Karpas-422 (cell line): ENCODE data around the gene DPH3. TPM values are rescaled to one million over a fixed set of nuclear protein-coding genes. Genes with fewer than 3 reads are reported as not detected.
A peak's percentile ranks its signal among the peaks of the same experiment; 100 is the strongest.

Experiments used
- DNase-seq: peaks from one replicate; pipeline ENCODE4 v3.0.0-alpha.2; 2015
- H2AFZ ChIP-seq: fragments of 200-600 bp; sonication (generic); 2 replicates; pipeline ENCODE4 v1.6.1; 2014; ENCODE audit warnings: antibody characterized with exemption, low read length, mixed read lengths
- H3K27ac ChIP-seq: fragments of 200-600 bp; sonication (generic); 2 replicates; pipeline ENCODE4 v1.5.1; 2014; ENCODE audit warnings: mild to moderate bottlenecking, low read length, moderate library complexity
- H3K27me3 ChIP-seq: fragments of 200-600 bp; sonication (generic); 2 replicates; pipeline ENCODE4 v1.6.1; 2014; ENCODE audit warnings: low read length, mixed read lengths
- H3K36me3 ChIP-seq: fragments of 200-600 bp; sonication (generic); 2 replicates; pipeline ENCODE4 v1.6.1; 2014; ENCODE audit warnings: low read length, mixed read lengths; ENCODE audit not compliant: insufficient read depth
- H3K4me1 ChIP-seq: fragments of 200-600 bp; sonication (generic); 2 replicates; pipeline ENCODE4 v1.6.1; 2014; ENCODE audit warnings: mild to moderate bottlenecking, low read length, mixed read lengths
- H3K4me2 ChIP-seq: fragments of 200-600 bp; sonication (generic); 2 replicates; pipeline ENCODE4 v1.6.1; 2014; ENCODE audit warnings: low read length, low read depth, mild to moderate bottlenecking; ENCODE audit not compliant: poor library complexity, severe bottlenecking
- H3K4me3 ChIP-seq: fragments of 200-600 bp; sonication (generic); 2 replicates; pipeline ENCODE4 v1.5.1; 2014; ENCODE audit warnings: mild to moderate bottlenecking, antibody characterized with exemption, low read length, mixed read lengths
- H3K79me2 ChIP-seq: fragments of 200-600 bp; sonication (generic); 2 replicates; pipeline ENCODE4 v1.6.1; 2014; ENCODE audit warnings: mild to moderate bottlenecking, low read length, mixed read lengths
- H3K9ac ChIP-seq: fragments of 200-600 bp; sonication (generic); 2 replicates; pipeline ENCODE4 v1.6.0; 2014; ENCODE audit warnings: low read length
- H3K9me2 ChIP-seq: fragments of 200-600 bp; sonication (generic), shearing (Covaris generic); replicated peaks from 2 replicates; pipeline ENCODE4 v1.6.0; 2014; ENCODE audit warnings: mild to moderate bottlenecking, low read length, moderate library complexity; ENCODE audit not compliant: insufficient read depth
- H3K9me3 ChIP-seq: fragments of 300-700, 200-600 bp; sonication (generic); 2 replicates; pipeline ENCODE4 v1.6.1; 2014; ENCODE audit warnings: low read length, mixed read lengths
- H4K20me1 ChIP-seq: fragments of 200-600 bp; sonication (generic); 2 replicates; pipeline ENCODE4 v1.6.1; 2014; ENCODE audit warnings: mild to moderate bottlenecking, antibody characterized with exemption, low read length, low read depth; ENCODE audit not compliant: insufficient read depth
- total RNA-seq: library from RNA; depleted of rRNA; stranded (reverse); fragments of >200 nt; shearing (Covaris generic); gene quantifications from 2 replicates; pipeline ENCODE4 v1.2.3, GENCODE V29; 2014; ENCODE audit warnings: low replicate concordance

The DPH3 gene
- total RNA-seq, 1 experiment from 2014 or later: 22.2 TPM

DNA sequence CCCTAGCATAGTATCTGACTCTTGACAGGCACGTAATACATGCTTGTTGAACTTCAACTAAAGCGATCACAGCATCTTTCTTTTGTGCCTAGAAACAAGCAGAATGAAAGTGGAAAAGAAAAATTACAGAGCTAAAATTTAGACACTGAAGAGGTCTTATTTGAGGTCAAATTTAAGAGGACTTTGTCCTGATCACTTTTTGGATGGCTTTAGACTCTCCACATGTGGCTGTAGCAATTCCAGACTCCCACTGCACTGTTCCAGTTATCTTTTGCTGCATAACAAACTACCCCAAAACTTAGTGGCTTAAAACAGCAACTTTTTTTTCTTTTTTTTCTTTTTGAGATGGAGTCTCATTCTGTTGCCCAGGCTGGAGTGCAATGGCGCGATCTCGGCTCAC lies 23.5 kb downstream of the DPH3 start:
- Histone ChIP-seq H3K4me3 (no peak overlapping the region), H3K27me3 (0 out of 2 replicates have a peak, but pooled peaks cover 2% of the 10 kb centered on the region), H3K36me3 (no peaks in the 10 kb centered on the region), H3K79me2 (no peaks in the 10 kb centered on the region), H3K27ac (no peak overlapping the region), H4K20me1 (no peaks in the 10 kb centered on the region), H3K4me2 (no peak overlapping the region), H3K4me1 (peaks cover 22% of the 10 kb centered on the region), H2AFZ (no peak overlapping the region), H3K9me2 (no peaks in the 10 kb centered on the region; the same call in 1 of the 2 replicates), H3K9ac (no peak overlapping the region), H3K9me3 (no peaks in the 10 kb centered on the region)
- no peak for DNase-seq

- H3K27me3 ChIP-seq: 0 out of 2 replicates have a peak, but pooled peaks cover 2% of the 10 kb centered on the region
- DNase-seq: no peak
- H3K27ac ChIP-seq: no peak overlapping the region
- H3K4me3 ChIP-seq: no peak overlapping the region
- H2AFZ ChIP-seq: no peak overlapping the region
- H3K36me3 ChIP-seq: no peaks in the 10 kb centered on the region
- no peaks in the 10 kb centered on the region for H4K20me1 ChIP-seq
- peaks cover 14% of the 10 kb centered on the region for H3K4me1 ChIP-seq
- no peaks in the 10 kb centered on the region for H3K79me2 ChIP-seq
- no peaks in the 10 kb centered on the region; the same call in 1 of the 2 replicates for H3K9me2 ChIP-seq
- no peaks in the 10 kb centered on the region for H3K9me3 ChIP-seq
- H3K9ac ChIP-seq: no peak overlapping the region
- H3K4me2 ChIP-seq: no peak overlapping the region
Observed at GRCh38 chr3:16240229-16241023, 24.3 kb downstream of the DPH3 start.

GRCh38 chr3:16239780-16240179 lies 25.0 kb downstream of the DPH3 start:
- Histone ChIP-seq H3K79me2 (no peaks in the 10 kb centered on the region), H3K27ac (no peak overlapping the region), H4K20me1 (no peaks in the 10 kb centered on the region), H2AFZ (no peak overlapping the region), H3K4me3 (no peak overlapping the region), H3K36me3 (no peaks in the 10 kb centered on the region), H3K9ac (no peak overlapping the region), H3K27me3 (0 out of 2 replicates have a peak, but pooled peaks cover 2% of the 10 kb centered on the region), H3K9me3 (no peaks in the 10 kb centered on the region), H3K9me2 (no peaks in the 10 kb centered on the region; the same call in 1 of the 2 replicates), H3K4me2 (no peak overlapping the region), H3K4me1 (peaks cover 7% of the 10 kb centered on the region)
- no peak for DNase-seq

- no peak overlapping the region for H3K9ac ChIP-seq
- no peaks in the 10 kb centered on the region for H3K9me3 ChIP-seq
- H3K79me2 ChIP-seq: no peaks in the 10 kb centered on the region
- DNase-seq: no peak
- no peaks in the 10 kb centered on the region for H4K20me1 ChIP-seq
- 0 out of 2 replicates have a peak, but pooled peaks cover 2% of the 10 kb centered on the region for H3K27me3 ChIP-seq
- H3K4me3 ChIP-seq: no peak overlapping the region
- H3K9me2 ChIP-seq: no peaks in the 10 kb centered on the region; the same call in 1 of the 2 replicates
- H3K36me3 ChIP-seq: no peaks in the 10 kb centered on the region
- H2AFZ ChIP-seq: 0 out of 2 replicates have a peak overlapping the region, but pooled peaks have one; percentile 36
- no peak overlapping the region for H3K27ac ChIP-seq
- no peak overlapping the region for H3K4me2 ChIP-seq
- peaks cover 4% of the 10 kb centered on the region for H3K4me1 ChIP-seq
Observed at GRCh38 chr3:16239086-16239770, 25.5 kb downstream of the DPH3 start.

DNA sequence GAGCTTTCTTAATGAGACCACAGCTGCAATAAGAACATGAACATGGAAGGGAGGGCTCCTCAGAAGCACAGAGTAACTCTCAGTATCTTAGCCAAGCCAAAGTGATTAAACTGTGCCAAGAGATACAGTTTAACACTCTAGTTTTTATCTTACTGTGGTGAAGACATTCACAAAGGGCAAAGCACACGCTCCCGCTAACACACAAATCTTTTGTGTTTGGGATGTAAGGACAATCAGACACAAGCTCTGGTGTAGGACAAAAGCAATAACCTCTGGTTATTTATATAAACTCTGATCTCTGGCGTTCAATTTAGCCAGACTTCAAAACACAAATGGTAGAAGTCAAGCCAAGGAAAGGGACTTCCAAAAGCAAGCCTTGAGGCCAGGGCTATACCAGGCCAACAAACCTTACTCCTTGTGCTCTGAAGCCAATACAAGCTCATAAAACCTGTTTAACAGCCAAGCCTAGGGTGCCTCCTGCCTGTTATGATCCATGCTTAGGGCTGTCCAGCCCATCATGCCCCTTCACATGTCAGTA lies 27.8 kb downstream of the DPH3 start:
- no peaks in the 10 kb centered on the region for H3K9me3 ChIP-seq
- no peak for DNase-seq
- no peak overlapping the region for H3K4me3 ChIP-seq
- H3K4me2 ChIP-seq: no peak overlapping the region
- H3K27me3 ChIP-seq: 0 out of 2 replicates have a peak, but pooled peaks cover 2% of the 10 kb centered on the region
- H3K4me1 ChIP-seq: peaks cover 15% of the 10 kb centered on the region
- no peaks in the 10 kb centered on the region; the same call in 1 of the 2 replicates for H3K9me2 ChIP-seq
- H3K9ac ChIP-seq: no peak overlapping the region
- no peaks in the 10 kb centered on the region for H3K36me3 ChIP-seq
- no peaks in the 10 kb centered on the region for H4K20me1 ChIP-seq
- H3K27ac ChIP-seq: no peak overlapping the region
- no peaks in the 10 kb centered on the region for H3K79me2 ChIP-seq
- no peak overlapping the region for H2AFZ ChIP-seq

DNA sequence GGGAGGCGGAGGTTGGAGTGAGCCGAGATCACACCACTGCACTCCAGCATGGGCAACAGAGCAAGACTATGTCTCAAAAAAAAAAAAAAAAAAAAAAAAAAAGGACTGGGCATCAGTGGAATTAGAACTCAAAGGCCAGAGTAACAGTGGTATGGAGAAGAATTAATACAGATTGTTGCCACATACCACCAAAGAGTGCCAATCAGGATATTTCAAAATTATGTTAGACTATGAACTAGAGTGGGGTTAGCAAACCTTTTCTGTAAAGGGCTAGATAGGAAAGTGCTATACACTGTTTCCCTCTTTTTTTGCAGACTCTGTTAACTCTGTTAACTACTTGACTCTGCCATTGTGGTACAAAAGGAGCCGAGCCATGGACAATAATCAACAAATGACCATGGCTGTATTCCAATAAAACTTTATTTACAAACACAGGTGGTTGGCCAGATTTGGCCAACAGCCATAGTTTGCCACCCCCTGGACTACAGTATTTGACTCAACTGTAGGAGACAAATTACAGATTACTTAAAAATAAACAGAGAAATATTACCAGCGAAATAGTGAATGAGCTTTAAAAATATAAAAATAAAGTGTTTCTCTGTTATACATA lies 28.6 kb downstream of the DPH3 start:
- DNase-seq: no peak
- H3K79me2 ChIP-seq: no peaks in the 10 kb centered on the region
- no peaks in the 10 kb centered on the region for H3K9me3 ChIP-seq
- peaks cover 15% of the 10 kb centered on the region for H3K4me1 ChIP-seq
- no peak overlapping the region for H2AFZ ChIP-seq
- no peak overlapping the region for H3K27ac ChIP-seq
- H3K4me3 ChIP-seq: no peak overlapping the region
- H4K20me1 ChIP-seq: no peaks in the 10 kb centered on the region
- H3K9me2 ChIP-seq: no peaks in the 10 kb centered on the region; the same call in 1 of the 2 replicates
- no peak overlapping the region for H3K4me2 ChIP-seq
- no peak overlapping the region for H3K9ac ChIP-seq
- no peaks in the 10 kb centered on the region for H3K36me3 ChIP-seq
- 0 out of 2 replicates have a peak, but pooled peaks cover 2% of the 10 kb centered on the region for H3K27me3 ChIP-seq

DNA sequence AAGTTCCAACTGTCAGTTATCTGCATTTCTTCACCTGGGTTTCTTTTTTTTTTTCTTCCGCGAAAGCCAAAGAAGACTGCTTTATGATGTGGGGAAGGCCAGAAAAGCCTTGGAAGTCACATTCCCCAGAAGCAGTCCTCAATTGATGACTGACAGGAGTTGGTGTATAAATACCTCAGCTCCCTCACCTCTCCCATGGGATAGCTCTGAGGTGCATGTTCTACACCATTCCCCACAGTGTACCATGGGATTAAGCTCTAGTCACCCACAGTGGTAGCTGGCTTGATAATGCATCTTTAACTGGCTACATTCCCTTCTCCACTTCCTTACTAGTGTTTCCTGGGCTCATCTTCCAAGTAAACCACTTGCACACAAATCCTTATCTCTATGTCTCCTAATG lies 30.5 kb downstream of the DPH3 start:
- Histone ChIP-seq H3K27ac (no peak overlapping the region), H3K79me2 (no peaks in the 10 kb centered on the region), H3K9me2 (no peaks in the 10 kb centered on the region; the same call in 1 of the 2 replicates), H3K9ac (no peak overlapping the region), H2AFZ (no peak overlapping the region), H3K4me1 (peaks cover 15% of the 10 kb centered on the region), H4K20me1 (no peaks in the 10 kb centered on the region), H3K4me2 (no peak overlapping the region), H3K36me3 (no peaks in the 10 kb centered on the region), H3K9me3 (no peaks in the 10 kb centered on the region), H3K27me3 (0 out of 2 replicates have a peak, but pooled peaks cover 2% of the 10 kb centered on the region), H3K4me3 (no peak overlapping the region)
- no peak for DNase-seq
